ENCODE measurements around the gene GPATCH8.

Gene GPATCH8

DNA sequence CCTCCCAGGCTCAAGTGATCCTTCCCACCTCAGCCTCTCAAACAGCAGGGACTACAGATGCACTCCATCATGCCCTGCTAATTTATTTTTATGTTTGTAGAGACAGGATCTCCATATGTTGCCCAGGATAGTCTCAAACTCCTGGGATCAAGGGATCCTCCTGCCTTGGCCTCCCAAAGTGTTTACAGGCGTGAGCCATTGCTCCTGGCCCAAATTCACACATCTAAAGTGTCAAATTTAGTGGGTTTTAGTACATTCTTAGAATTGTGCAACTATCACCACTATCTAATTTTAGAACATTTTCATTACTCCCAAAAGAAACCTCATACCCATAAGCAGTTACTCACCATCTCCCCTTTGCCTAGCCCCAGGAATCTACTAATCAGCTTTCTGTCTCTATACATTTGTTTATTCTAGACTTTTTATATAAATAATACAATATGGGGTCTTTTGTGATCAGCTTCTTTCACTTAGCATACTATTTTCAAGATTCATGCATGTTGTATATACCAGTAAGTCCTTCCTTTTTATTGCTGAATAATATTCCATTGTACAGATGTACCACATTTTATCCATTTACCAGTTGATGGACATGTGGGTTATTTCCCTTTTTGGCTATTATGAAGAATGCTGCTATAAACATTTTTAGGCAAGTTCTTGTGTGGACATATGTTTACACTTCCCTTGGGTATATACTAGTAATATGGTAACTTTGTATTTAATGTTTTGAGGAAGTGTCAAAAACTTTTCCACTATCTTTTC, 88.6 kb downstream of the GPATCH8 start:
- TF ChIP-seq, protein P1, sequence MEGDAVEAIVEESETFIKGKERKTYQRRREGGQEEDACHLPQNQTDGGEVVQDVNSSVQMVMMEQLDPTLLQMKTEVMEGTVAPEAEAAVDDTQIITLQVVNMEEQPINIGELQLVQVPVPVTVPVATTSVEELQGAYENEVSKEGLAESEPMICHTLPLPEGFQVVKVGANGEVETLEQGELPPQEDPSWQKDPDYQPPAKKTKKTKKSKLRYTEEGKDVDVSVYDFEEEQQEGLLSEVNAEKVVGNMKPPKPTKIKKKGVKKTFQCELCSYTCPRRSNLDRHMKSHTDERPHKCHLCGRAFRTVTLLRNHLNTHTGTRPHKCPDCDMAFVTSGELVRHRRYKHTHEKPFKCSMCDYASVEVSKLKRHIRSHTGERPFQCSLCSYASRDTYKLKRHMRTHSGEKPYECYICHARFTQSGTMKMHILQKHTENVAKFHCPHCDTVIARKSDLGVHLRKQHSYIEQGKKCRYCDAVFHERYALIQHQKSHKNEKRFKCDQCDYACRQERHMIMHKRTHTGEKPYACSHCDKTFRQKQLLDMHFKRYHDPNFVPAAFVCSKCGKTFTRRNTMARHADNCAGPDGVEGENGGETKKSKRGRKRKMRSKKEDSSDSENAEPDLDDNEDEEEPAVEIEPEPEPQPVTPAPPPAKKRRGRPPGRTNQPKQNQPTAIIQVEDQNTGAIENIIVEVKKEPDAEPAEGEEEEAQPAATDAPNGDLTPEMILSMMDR (IDR thresholded peaks at IDR 0.05; ENCODE audit: low read depth, low read length), result no peak
- H3K4me3 ChIP-seq (ENCODE audit: low read depth, low read length), result no peak overlapping the region
- in situ Hi-C loops (cut with HindIII; ENCODE audit: low sequenced_read_pairs), result no loop called here
- DNase-seq (ENCODE audit: low read depth, low spot score), result no peak

DNA sequence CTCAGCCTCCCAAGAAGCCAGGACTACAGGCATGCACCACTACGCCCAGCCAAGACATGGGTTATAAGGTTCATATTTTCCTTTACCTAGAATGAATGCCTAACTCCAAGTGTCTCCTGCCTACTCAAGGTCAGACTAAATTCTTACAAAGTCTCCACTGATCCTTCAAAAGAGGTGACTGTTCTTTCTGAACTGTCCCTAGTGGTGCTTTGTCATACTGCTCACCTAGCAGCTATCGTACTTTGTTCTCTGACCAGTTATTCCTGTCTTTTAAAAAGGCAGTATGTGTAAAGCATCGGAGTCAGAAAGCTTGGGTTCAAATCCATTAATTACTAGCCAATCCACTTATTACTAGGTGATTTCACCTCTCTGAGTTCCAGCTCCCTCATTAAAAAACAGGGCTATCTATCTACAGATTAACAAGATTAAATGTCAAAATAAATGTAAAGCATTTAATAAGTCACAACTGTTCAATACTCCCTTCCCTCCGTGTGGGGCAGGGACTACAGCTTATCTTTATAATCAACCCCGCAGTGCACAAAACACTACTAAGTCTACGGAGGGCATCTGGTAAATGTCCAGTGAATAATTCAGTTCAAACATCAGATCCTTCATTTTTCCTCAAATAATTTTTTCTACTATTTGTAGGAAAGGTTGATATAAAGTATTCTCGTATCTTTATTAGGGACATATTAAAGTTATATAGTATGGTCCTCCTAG, 93.7 kb downstream of the GPATCH8 start:
- TF ChIP-seq, protein P1 (IDR thresholded peaks at IDR 0.05; ENCODE audit: low read depth, low read length), result peak; percentile 4
- H3K4me3 ChIP-seq (ENCODE audit: low read depth, low read length), result no peak overlapping the region
- no peak for DNase-seq (ENCODE audit: low read depth, low spot score)
- in situ Hi-C loops (cut with HindIII; ENCODE audit: low sequenced_read_pairs), result no loop called here

DNA sequence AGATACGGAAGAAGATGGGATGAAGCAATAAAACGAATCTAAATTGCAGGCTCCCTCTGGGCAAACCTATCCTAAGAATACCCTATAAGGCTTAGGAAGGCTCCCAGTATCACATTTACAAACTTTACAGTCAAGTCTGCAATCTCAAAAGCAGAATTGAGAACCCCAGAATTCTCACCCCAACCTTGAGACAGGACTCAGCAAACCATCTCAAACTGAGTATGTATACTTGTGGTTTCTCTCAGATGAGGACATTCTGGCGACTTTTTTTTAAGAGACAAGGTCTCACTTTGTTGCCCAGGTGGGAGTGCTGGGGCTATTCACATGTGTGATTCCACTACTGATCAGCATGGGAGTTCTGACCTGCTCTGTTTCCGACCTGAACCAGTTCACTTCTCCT, 94.4 kb downstream of the GPATCH8 start:
- no peak overlapping the region for H3K4me3 ChIP-seq (ENCODE audit: low read depth, low read length)
- in situ Hi-C loops (cut with HindIII; ENCODE audit: low sequenced_read_pairs), result no loop called here
- TF ChIP-seq, protein P1 (IDR thresholded peaks at IDR 0.05; ENCODE audit: low read depth, low read length), result no peak
- no peak for DNase-seq (ENCODE audit: low read depth, low spot score)

DNA sequence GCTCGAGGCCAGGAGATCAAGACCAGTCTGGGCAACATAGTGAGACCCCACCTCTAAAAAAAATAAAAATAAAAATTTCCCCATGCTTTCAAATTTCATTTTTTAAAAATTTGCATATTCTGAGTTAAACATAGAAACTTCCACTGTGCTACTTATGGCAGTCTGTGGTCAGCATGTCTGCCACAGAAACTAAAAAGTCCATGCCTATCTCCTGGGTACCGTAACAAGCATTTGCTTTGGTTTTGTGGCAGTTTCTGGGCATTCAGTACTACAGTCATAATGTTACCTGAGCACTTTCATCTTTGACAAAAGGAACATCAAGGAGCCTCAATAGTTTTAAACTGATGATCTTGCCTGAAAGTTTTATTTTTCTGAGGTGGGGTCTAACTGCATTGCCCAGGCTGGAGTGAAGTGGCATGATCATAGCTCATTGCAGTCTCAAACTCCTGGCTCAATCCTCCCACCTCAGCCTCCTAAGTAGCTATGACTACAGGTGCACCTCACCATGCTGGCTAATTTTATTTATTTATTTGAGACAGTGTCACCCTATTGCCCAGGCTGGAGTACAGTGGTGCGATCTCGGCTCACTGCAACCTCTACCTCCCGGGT, 100.5 kb downstream of the GPATCH8 start:
- H3K4me3 ChIP-seq (ENCODE audit: low read depth, low read length), result no peak overlapping the region
- in situ Hi-C loops (cut with HindIII; ENCODE audit: low sequenced_read_pairs), result no loop called here
- TF ChIP-seq, protein P1 (IDR thresholded peaks at IDR 0.05; ENCODE audit: low read depth, low read length), result no peak
- DNase-seq (ENCODE audit: low read depth, low spot score), result no peak

DNA sequence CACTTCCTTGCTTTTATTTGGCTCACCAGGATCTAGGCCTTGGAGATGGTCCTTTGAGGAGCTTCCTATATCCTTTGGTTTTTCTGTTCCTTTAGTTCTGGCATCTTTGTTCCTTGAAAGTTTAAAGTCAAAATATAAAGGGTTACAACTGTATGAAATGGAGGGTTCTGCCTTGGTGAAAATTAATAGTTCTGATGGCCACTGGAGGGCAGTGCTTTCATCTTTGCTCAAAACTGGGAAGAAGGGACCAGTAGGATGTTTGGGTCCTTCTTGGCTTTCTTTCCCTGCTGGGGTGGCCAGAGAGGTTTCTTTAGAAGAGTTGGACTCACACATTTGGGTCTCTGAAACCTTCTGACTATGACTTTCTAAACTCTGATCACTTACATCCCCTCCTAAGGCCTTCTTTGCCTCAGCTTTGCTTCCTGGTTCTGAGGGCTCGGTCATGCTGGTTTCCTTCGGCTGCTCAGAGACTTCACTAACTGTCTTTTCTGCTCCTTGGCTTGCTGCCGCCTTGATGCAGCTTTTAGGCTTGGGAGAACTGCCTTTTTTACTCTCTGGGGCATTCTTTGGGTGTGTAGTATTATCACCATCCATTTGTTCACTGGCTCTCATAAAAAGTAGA, 102.9 kb downstream of the GPATCH8 start:
- DNase-seq (ENCODE audit: low read depth, low spot score), result peak; percentile 42
- no peak overlapping the region for H3K4me3 ChIP-seq (ENCODE audit: low read depth, low read length)
- TF ChIP-seq, protein P1 (IDR thresholded peaks at IDR 0.05; ENCODE audit: low read depth, low read length), result peak; percentile 56
- in situ Hi-C loops (cut with HindIII; ENCODE audit: low sequenced_read_pairs), result no loop called here
